IMR-90 (cell line): ENCODE data around the gene CDC42BPA. TPM values are rescaled to one million over a fixed set of nuclear protein-coding genes. Genes with fewer than 3 reads are reported as not detected.

Experiments used
- ATAC-seq: fragments of 200-7000 bp; cut with Tn5 transposase; 2 replicates; pipeline ENCODE4 v1.9.1; 2020; ENCODE audit warnings: low read depth, mild to moderate bottlenecking, moderate library complexity
- BruUV-seq: library from RNA; stranded (reverse); fragments of 400-500 nt; replicated peaks from 2 replicates; lab custom pipeline; 2021; lab: Mats Ljungman, UMichigan
- CTCF ChIA-PET: fragments of 300-600 bp; formaldehyde crosslinking; extraction: SDS; loops from one replicate; lab custom pipeline; 2021; ENCODE audit warnings: antibody characterized with exemption; lab: Yijun Ruan, JAX
- POLR2A ChIA-PET: fragments of 300-600 bp; sonication (Branson Sonifier 250); formaldehyde crosslinking; loops from one replicate; lab custom pipeline; 2022; ENCODE audit warnings: antibody characterized with exemption; ENCODE audit not compliant: unreplicated experiment; lab: Charles Lee
- DNase-seq: peaks from one replicate; pipeline ENCODE4 v3.0.0; 2013
- H2AFZ ChIP-seq: replicated peaks from 2 replicates; pipeline ENCODE3; 2013; ENCODE audit warnings: low read length, mild to moderate bottlenecking; ENCODE audit not compliant: poor library complexity
- H2AK5ac ChIP-seq: 2 replicates; pipeline ENCODE4 v1.6.1; 2013; ENCODE audit warnings: low read depth, low read length, inconsistent platforms
- H2AK9ac ChIP-seq: replicated peaks from 2 replicates; pipeline ENCODE3; 2013; ENCODE audit warnings: mild to moderate bottlenecking, low read depth, low read length, moderate library complexity; ENCODE audit not compliant: poor library complexity
- H2BK120ac ChIP-seq: 2 replicates; pipeline ENCODE4 v1.6.1; 2013; ENCODE audit warnings: low read depth, low read length, inconsistent platforms
- H2BK15ac ChIP-seq: 3 replicates; pipeline ENCODE4 v1.6.1; 2013; ENCODE audit warnings: low read depth, low read length, inconsistent platforms
- H2BK20ac ChIP-seq: 2 replicates; pipeline ENCODE4 v1.6.1; 2013; ENCODE audit warnings: low read depth, mild to moderate bottlenecking, inconsistent platforms, low read length, moderate library complexity
- H2BK5ac ChIP-seq: 2 replicates; pipeline ENCODE4 v1.6.1; 2013; ENCODE audit warnings: mild to moderate bottlenecking, low read depth, low read length, inconsistent platforms; ENCODE audit not compliant: poor library complexity, severe bottlenecking
- H3K14ac ChIP-seq: replicated peaks from 2 replicates; pipeline ENCODE4 v1.6.1; 2013; ENCODE audit warnings: low read depth, low read length, inconsistent platforms
- H3K18ac ChIP-seq: 2 replicates; pipeline ENCODE4 v1.6.1; 2013; ENCODE audit warnings: low read depth, low read length, control low read depth
- H3K23ac ChIP-seq: 2 replicates; pipeline ENCODE4 v1.6.1; 2013; ENCODE audit warnings: low read depth, low read length, inconsistent platforms
- H3K27ac ChIP-seq: 2 replicates; pipeline ENCODE4 v1.5.1; 2013; ENCODE audit warnings: mild to moderate bottlenecking, control low read depth, low read length; ENCODE audit not compliant: insufficient read depth
- H3K27me3 ChIP-seq: 2 replicates; pipeline ENCODE4 v1.6.1; 2013; ENCODE audit warnings: low read length; ENCODE audit not compliant: control insufficient read depth, insufficient read depth
- H3K36me3 ChIP-seq: 2 replicates; pipeline ENCODE4 v1.6.1; 2013; ENCODE audit warnings: low read length, mixed read lengths; ENCODE audit not compliant: control insufficient read depth, insufficient read depth
- H3K4ac ChIP-seq: 2 replicates; pipeline ENCODE4 v1.6.1; 2013; ENCODE audit warnings: low read depth, low read length, inconsistent platforms
- H3K4me1 ChIP-seq: 2 replicates; pipeline ENCODE4 v1.6.1; 2013; ENCODE audit warnings: low read length, mixed read lengths; ENCODE audit not compliant: control insufficient read depth, insufficient read depth
- H3K4me2 ChIP-seq: 2 replicates; pipeline ENCODE4 v1.6.1; 2013; ENCODE audit warnings: low read depth, mild to moderate bottlenecking, control low read depth, low read length, moderate library complexity
- H3K4me3 ChIP-seq: 2 replicates; pipeline ENCODE4 v1.5.1; 2013; ENCODE audit warnings: low read depth, mild to moderate bottlenecking, control low read depth, low read length, moderate library complexity; ENCODE audit not compliant: insufficient read depth
- H3K56ac ChIP-seq: 2 replicates; pipeline ENCODE4 v1.6.1; 2013; ENCODE audit warnings: low read length, inconsistent platforms; ENCODE audit not compliant: insufficient read depth; ENCODE audit errors: extremely low read depth
- H3K79me1 ChIP-seq, 2 experiments: 2 replicates each; pipeline ENCODE4 v1.6.1; 2013; ENCODE audit warnings: low read length in 2 of 2, inconsistent platforms in 1 of 2, low read depth in 1 of 2
- H3K9ac ChIP-seq: 2 replicates; pipeline ENCODE4 v1.6.1; 2013; ENCODE audit warnings: low read depth, low read length, control low read depth
- H3K9me1 ChIP-seq: 2 replicates; pipeline ENCODE4 v1.6.1; 2013; ENCODE audit warnings: low read length, inconsistent platforms; ENCODE audit not compliant: insufficient read depth
- H3K9me3 ChIP-seq: 2 replicates; pipeline ENCODE4 v1.6.1; 2013; ENCODE audit warnings: low read length; ENCODE audit not compliant: control insufficient read depth, insufficient read depth
- H4K20me1 ChIP-seq: 2 replicates; pipeline ENCODE4 v1.6.1; 2013; ENCODE audit warnings: low read length, inconsistent platforms; ENCODE audit not compliant: insufficient read depth
- H4K5ac ChIP-seq: 2 replicates; pipeline ENCODE4 v1.6.1; 2013; ENCODE audit warnings: mild to moderate bottlenecking, low read depth, low read length, control low read depth
- H4K8ac ChIP-seq, 2 experiments: 2 replicates each; pipeline ENCODE4 v1.6.1; 2013; ENCODE audit warnings: low read depth in 2 of 2, low read length in 2 of 2, control low read depth in 1 of 2, inconsistent platforms in 1 of 2
- H4K91ac ChIP-seq: 2 replicates; pipeline ENCODE4 v1.6.1; 2013; ENCODE audit warnings: low read depth, low read length, inconsistent platforms; ENCODE audit not compliant: insufficient read depth
- BHLHE40 ChIP-seq: fragments of 150-350 bp; IDR thresholded peaks from 2 replicates; pipeline ENCODE4 v1.6.1; 2016; ENCODE audit warnings: mild to moderate bottlenecking, low read depth, low read length
- CEBPB ChIP-seq: IDR thresholded peaks from 2 replicates; pipeline ENCODE4 v1.6.1; 2012; ENCODE audit warnings: low read depth, low read length, improper control_type of control experiment
- CHD1 ChIP-seq: IDR thresholded peaks from 2 replicates; pipeline ENCODE4 v1.6.1; 2012; ENCODE audit warnings: low read depth, low read length, improper control_type of control experiment
- CTCF ChIP-seq: conservative IDR thresholded peaks from 2 replicates; pipeline ENCODE4 v1.5.1; 2012; ENCODE audit warnings: mild to moderate bottlenecking, low read depth, low read length, improper control_type of control experiment
- ELK1 ChIP-seq: fragments of 150-350 bp; IDR thresholded peaks from 2 replicates; pipeline ENCODE4 v1.6.1; 2016; ENCODE audit warnings: low read depth, mild to moderate bottlenecking, low read length, moderate library complexity, borderline replicate concordance
- FOS ChIP-seq: fragments of 150-350 bp; IDR thresholded peaks from 2 replicates; pipeline ENCODE4 v1.6.1; 2016; ENCODE audit warnings: low read depth, low read length
- MAFK ChIP-seq: IDR thresholded peaks from 2 replicates; pipeline ENCODE4 v1.6.1; 2012; ENCODE audit warnings: low read depth, low read length, improper control_type of control experiment
- MAZ ChIP-seq: IDR thresholded peaks from 2 replicates; pipeline ENCODE4 v1.6.1; 2012; ENCODE audit warnings: low read depth, mild to moderate bottlenecking, low read length, improper control_type of control experiment, moderate library complexity, borderline replicate concordance
- MXI1 ChIP-seq: IDR thresholded peaks from 2 replicates; pipeline ENCODE4 v1.6.1; 2012; ENCODE audit warnings: low read depth, mild to moderate bottlenecking, low read length, moderate library complexity, borderline replicate concordance
- NFE2L2 ChIP-seq: fragments of 150-350 bp; IDR thresholded peaks from 2 replicates; pipeline ENCODE4 v1.6.1; 2016; ENCODE audit warnings: low read depth, mild to moderate bottlenecking, low read length
- POLR2A ChIP-seq: IDR thresholded peaks from 2 replicates; pipeline ENCODE4 v1.6.1; 2012; ENCODE audit warnings: mild to moderate bottlenecking, low read depth, low read length
- RAD21 ChIP-seq: IDR thresholded peaks from 2 replicates; pipeline ENCODE4 v1.6.1; 2012; ENCODE audit warnings: low read length, improper control_type of control experiment
- RCOR1 ChIP-seq: IDR thresholded peaks from 2 replicates; pipeline ENCODE4 v1.6.1; 2012; ENCODE audit warnings: mild to moderate bottlenecking, low read length, improper control_type of control experiment; ENCODE audit not compliant: insufficient replicate concordance
- RFX5 ChIP-seq: IDR thresholded peaks from 2 replicates; pipeline ENCODE4 v1.8.0; 2012; ENCODE audit warnings: low read depth, mild to moderate bottlenecking, low read length, moderate library complexity
- SMC3 ChIP-seq: fragments of 150-350 bp; IDR thresholded peaks from 2 replicates; pipeline ENCODE4 v1.6.1; 2016; ENCODE audit warnings: low read depth, mild to moderate bottlenecking, antibody characterized with exemption, low read length, moderate library complexity
- USF2 ChIP-seq: fragments of 150-350 bp; IDR thresholded peaks from 2 replicates; pipeline ENCODE4 v1.6.1; 2017; ENCODE audit warnings: mild to moderate bottlenecking, antibody characterized with exemption, low read length, low read depth
- dilution Hi-C: fragments of 300-500 bp; cut with HindIII; formaldehyde crosslinking; loops from one replicate; pipeline ENCODE4 v1.14.3; 2018; ENCODE audit warnings: low sequenced_read_pairs; ENCODE audit not compliant: unreplicated experiment
- in situ Hi-C: fragments of 300-500 bp; cut with MboI; formaldehyde crosslinking; loops from 3 replicates; pipeline ENCODE4 v1.14.3; 2019; ENCODE audit warnings: low sequenced_read_pairs, inconsistent platforms, mixed read lengths
- intact Hi-C: fragments of 100-400 bp; cut with micrococcal nuclease; formaldehyde crosslinking; loops from 2 replicates; pipeline ENCODE4 v1.10.0; 2022
- polyA plus RNA-seq, 3 experiments: library from polyadenylated mRNA; depleted of rRNA; stranded (reverse); fragments of >200 nt; gene quantifications; 2 replicates each; pipeline ENCODE4 v1.2.3, GENCODE V29; 2012; ENCODE audit warnings: low replicate concordance in 1 of 3
- total RNA-seq: library from RNA; depleted of rRNA; stranded (reverse); fragments of >200 nt; gene quantifications from 2 replicates; pipeline ENCODE4 v1.2.3, GENCODE V29; 2012

CDC42BPA gene
- total and polyA plus RNA-seq, 2 of the 4 experiments (the other 2 are of a cell fraction), result 9.4 to 27.8 TPM

- Histone ChIP-seq H3K36me3 (no peaks in the 10 kb centered on the region), H4K5ac (no peak overlapping the region), H2AK5ac (no peak overlapping the region), H3K4me2 (no peak overlapping the region), H3K27me3 (no peaks in the 10 kb centered on the region), H2BK20ac (no peak overlapping the region), H3K23ac (no peak overlapping the region), H3K79me1 (peaks cover 19 to 52% of the 10 kb centered on the region in 2 experiments), H2BK15ac (no peak overlapping the region), H3K4me3 (no peak overlapping the region), H3K4ac (no peak overlapping the region), H3K9ac (no peak overlapping the region), H3K18ac (no peak overlapping the region), H2AK9ac (no peak overlapping the region), H3K56ac (no peak overlapping the region), H3K9me3 (no peaks in the 10 kb centered on the region), H3K4me1 (no peaks in the 10 kb centered on the region; the same call in 1 of the 2 replicates), H4K8ac (no peak overlapping the region), H3K27ac (no peak overlapping the region), H2BK5ac (no peak overlapping the region), H2BK120ac (no peak overlapping the region), H2AFZ (no peak overlapping the region), H3K14ac (no peak overlapping the region), H4K91ac (no peak overlapping the region), H4K20me1 (peaks cover 31% of the 10 kb centered on the region), H3K9me1 (peaks cover 10% of the 10 kb centered on the region; the same call in 1 of the 2 replicates)
- dilution Hi-C loops (no loop called here), intact Hi-C loops (no loop called here), in situ Hi-C loops (loop anchor here (25.0 kb wide), 1 partner anchor 196 kb away; no protein-coding TSS in a partner anchor)
- POLR2A ChIA-PET, result interaction anchor here (0.7 kb wide), 1 partner anchor 59 kb away, joined by 3 read pairs; no protein-coding TSS in a partner anchor
- DNase-seq (no peak), ATAC-seq (no peak)
- BruUV-seq, result no TSS peak
- CTCF ChIA-PET, result interaction anchor here (0.6 to 0.7 kb wide), 2 partner anchors 126 to 199 kb away, joined by 6 read pairs; no protein-coding TSS in a partner anchor
- no peak for TF ChIP-seq MAFK
- TF ChIP-seq FOS, result no peak
- no peak for TF ChIP-seq RCOR1
- no peak for TF ChIP-seq BHLHE40
- no peak for TF ChIP-seq CEBPB
- TF ChIP-seq ELK1, result no peak
- no peak for TF ChIP-seq CHD1
- no peak for TF ChIP-seq POLR2A
- no peak for TF ChIP-seq RFX5
- no peak for TF ChIP-seq NFE2L2
- TF ChIP-seq RAD21, result no peak
- TF ChIP-seq MXI1, result no peak
- TF ChIP-seq USF2, result no peak
- TF ChIP-seq MAZ, result no peak
- no peak for TF ChIP-seq CTCF
- TF ChIP-seq SMC3, result no peak
These were observed 77.3 kb downstream of the CDC42BPA start for GRCh38 chr1:227240983-227241382.
